Dermis microvascular lymphatic vessel endothelial cell (primary cell): ENCODE data around the gene BIN1. TPM values are rescaled to one million over a fixed set of nuclear protein-coding genes. Genes with fewer than 3 reads are reported as not detected.

Experiments
- DNase-seq, 2 donors: peaks; one replicate each; pipeline versions ENCODE4 v3.0.0 to v3.0.0-alpha.2; 2010; ENCODE audit warnings: low read depth in 2 of 2
- total RNA-seq: library from RNA; depleted of rRNA; stranded (reverse); fragments of >200 nt; gene quantifications from 2 replicates; pipeline ENCODE4 v1.2.1, GENCODE V29; 2014

BIN1 gene
- total RNA-seq, 1 donor from 2014 or later, result 37.6 TPM

DNA sequence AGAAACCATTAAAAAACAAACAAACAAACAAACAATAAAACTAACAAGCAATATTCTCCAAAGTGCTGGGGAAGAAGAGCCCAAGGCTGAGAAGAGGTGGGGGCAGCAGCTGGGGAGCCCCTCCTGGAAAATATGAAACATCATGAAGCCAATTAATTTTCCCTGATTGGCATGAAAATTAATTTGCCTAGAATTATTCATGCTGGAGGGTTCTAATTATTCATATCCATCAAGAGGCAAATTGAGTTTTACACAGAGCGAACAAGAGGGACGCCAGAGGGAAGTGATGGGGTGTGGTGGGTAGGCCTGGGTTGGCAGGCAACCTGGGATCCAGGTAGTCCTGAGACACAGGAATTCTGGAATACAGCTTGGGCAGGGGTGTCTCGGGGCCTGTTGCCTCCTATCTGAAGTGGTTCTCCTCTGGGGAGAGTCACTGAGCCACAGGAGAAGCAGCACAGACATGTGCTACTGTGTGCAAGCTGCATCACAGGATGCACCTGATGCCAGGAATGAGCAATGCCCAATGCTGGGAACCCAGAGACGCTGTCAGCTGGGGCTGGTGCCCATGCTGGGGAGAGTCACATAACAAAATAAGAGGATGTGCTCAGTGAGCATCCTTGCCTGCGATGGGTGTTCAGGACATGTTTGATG is 107.7 kb downstream of the BIN1 start:
- no peak for DNase-seq

DNA sequence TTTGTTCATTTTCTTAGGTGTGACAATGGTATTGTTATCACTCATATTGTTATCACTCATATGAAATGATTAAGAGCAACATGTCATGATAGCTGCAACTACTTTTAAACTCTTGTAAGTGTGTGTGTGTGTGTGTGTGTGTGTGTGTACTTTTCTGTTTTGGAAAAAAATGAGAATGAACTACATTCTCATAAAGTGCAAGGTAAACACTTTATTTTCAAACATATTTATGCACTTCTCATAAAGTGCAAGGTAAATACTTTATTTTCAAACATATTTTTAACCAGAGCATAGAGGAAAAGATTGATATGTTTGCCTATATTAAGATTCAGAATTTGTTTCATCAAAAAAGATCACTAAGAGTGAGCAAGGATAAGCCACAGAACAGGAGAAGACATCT is 108.5 kb downstream of the BIN1 start:
- DNase-seq, result no peak

Other genes starting within 250 kb of the BIN1 start
- not detected in 2 replicates for gene TEX51, start 208.3 kb downstream of the BIN1 start, total RNA-seq
- gene CYP27C1, start 113.1 kb upstream of the BIN1 start, total RNA-seq, result under 0.01 TPM in 1 of 2 replicates, not detected in the other
- 26.1 and 33.0 TPM in 2 replicates for gene ERCC3, start 187.0 kb upstream of the BIN1 start, total RNA-seq